CD8-positive, alpha-beta memory T cell (primary cell): ENCODE results near the gene PYROXD2. TPM values are rescaled to one million over a fixed set of nuclear protein-coding genes. Genes with fewer than 3 reads are reported as not detected.

Experiments
- CTCF ChIA-PET: fragments of 350-600 bp; sonication (Branson Sonifier 250); formaldehyde crosslinking; loops from one replicate; lab custom pipeline; 2021; ENCODE audit warnings: antibody characterized with exemption; lab: Charles Lee
- POLR2A ChIA-PET: fragments of 350-600 bp; sonication (Branson Sonifier 250); formaldehyde crosslinking; loops from one replicate; lab custom pipeline; 2021; ENCODE audit warnings: antibody characterized with exemption; lab: Charles Lee
- DNase-seq, 5 donors: peaks; one replicate each; pipeline versions ENCODE4 v3.0.0 to v3.0.0-alpha.2; 2020 to 2022; ENCODE audit warnings: mixed read lengths in 1 of 5
- H3K27ac ChIP-seq: one replicate; pipeline ENCODE4 v1.7.0; 2013; ENCODE audit warnings: low read depth, mild to moderate bottlenecking, low read length, moderate library complexity
- H3K27me3 ChIP-seq: 2 replicates; pipeline ENCODE4 v1.7.0; 2013; ENCODE audit warnings: low read length, mild to moderate bottlenecking; ENCODE audit not compliant: insufficient read depth, poor library complexity, severe bottlenecking
- H3K36me3 ChIP-seq: 2 replicates; pipeline ENCODE4 v1.7.0; 2013; ENCODE audit warnings: mild to moderate bottlenecking, low read length, moderate library complexity; ENCODE audit not compliant: insufficient read depth
- H3K4me1 ChIP-seq: 2 replicates; pipeline ENCODE4 v1.7.0; 2013; ENCODE audit warnings: mild to moderate bottlenecking, low read length, moderate library complexity; ENCODE audit not compliant: insufficient read depth
- H3K4me3 ChIP-seq: 2 replicates; pipeline ENCODE4 v1.7.0; 2013; ENCODE audit warnings: mild to moderate bottlenecking, low read length
- H3K9me3 ChIP-seq: 2 replicates; pipeline ENCODE4 v1.7.0; 2013; ENCODE audit warnings: mild to moderate bottlenecking, low read length
- H3K27ac Mint-ChIP-seq, 8 donors: one replicate each; pipeline ENCODE4 v1.8.0; 2020 to 2021; ENCODE audit warnings: mixed read lengths in 8 of 8, mild to moderate bottlenecking in 6 of 8, inconsistent platforms in 3 of 8, moderate library complexity in 3 of 8
- H3K27me3 Mint-ChIP-seq, 2 donors: one replicate each; pipeline ENCODE4 v1.8.0; 2020 to 2021; ENCODE audit warnings: mixed read lengths in 2 of 2, mild to moderate bottlenecking in 1 of 2, moderate library complexity in 1 of 2
- H3K36me3 Mint-ChIP-seq, 3 donors: one replicate each; pipeline ENCODE4 v1.8.0; 2020 to 2021; ENCODE audit warnings: mixed read lengths in 3 of 3, inconsistent platforms in 1 of 3, mild to moderate bottlenecking in 1 of 3
- H3K4me1 Mint-ChIP-seq, 3 donors: one replicate each; pipeline ENCODE4 v1.8.0; 2020 to 2021; ENCODE audit warnings: mixed read lengths in 3 of 3, inconsistent platforms in 1 of 3, mild to moderate bottlenecking in 1 of 3
- H3K4me3 Mint-ChIP-seq, 7 donors: one replicate each; pipeline ENCODE4 v1.8.0; 2020 to 2021; ENCODE audit warnings: mixed read lengths in 7 of 7, mild to moderate bottlenecking in 6 of 7, moderate library complexity in 4 of 7, inconsistent platforms in 2 of 7
- H3K9me3 Mint-ChIP-seq, 5 donors: one replicate each; pipeline ENCODE4 v1.8.0; 2020 to 2022; ENCODE audit warnings: mixed read lengths in 5 of 5, mild to moderate bottlenecking in 3 of 5, moderate library complexity in 2 of 5, inconsistent platforms in 1 of 5
- polyA plus RNA-seq: library from polyadenylated mRNA; unstranded; fragments of 300-500 nt; fragmentation: Illumina TruSeq; gene quantifications from one replicate; pipeline ENCODE4 v1.2.3, GENCODE V29; 2021
- total RNA-seq, 2 experiments: library from RNA; stranded (reverse); gene quantifications; one replicate each; pipeline ENCODE4 v1.2.3, GENCODE V29; 2021

The PYROXD2 gene
- total and polyA plus RNA-seq, 3 experiments from 2014 or later = 3.6 to 5.3 (median 4.0) TPM

GRCh38 chr10:98432330-98432729 is 17.3 kb upstream of the PYROXD2 start:
- H3K27me3 Mint-ChIP-seq = no peaks in the 10 kb centered on the region
- ChIA-PET POLR2A (interaction anchor here (0.5 to 0.7 kb wide), 2 partner anchors 24 to 42 kb away, joined by 3 to 7 read pairs; no protein-coding TSS in a partner anchor), CTCF (no interaction called here)
- H3K27ac Mint-ChIP-seq = no peak overlapping the region
- no peaks in the 10 kb centered on the region for H3K9me3 ChIP-seq
- no peaks in the 10 kb centered on the region for H3K4me1 ChIP-seq
- H3K27me3 ChIP-seq = no peaks in the 10 kb centered on the region
- no peak overlapping the region for H3K4me3 Mint-ChIP-seq
- H3K36me3 Mint-ChIP-seq = peaks cover 23 to 92% (median 26%) of the 10 kb centered on the region in 3 donors
- no peak for DNase-seq
- H3K27ac ChIP-seq = no peak overlapping the region
- H3K4me3 ChIP-seq = no peak overlapping the region
- H3K36me3 ChIP-seq = peaks cover 35% of the 10 kb centered on the region
- H3K4me1 Mint-ChIP-seq = peaks cover 0 to 4% (median 3%) of the 10 kb centered on the region in 3 donors
- H3K9me3 Mint-ChIP-seq = peaks cover 0 to 2% (median 0%) of the 10 kb centered on the region in 5 donors

- Mint-ChIP-seq H3K27me3 (no peaks in the 10 kb centered on the region), H3K27ac (peak overlapping the region in 3 of 8 donors; percentile 1 to 58 (median 57)), H3K4me1 (no peaks in the 10 kb centered on the region), H3K9me3 (peaks cover 0 to 2% (median 0%) of the 10 kb centered on the region in 5 donors), H3K4me3 (no peak overlapping the region), H3K36me3 (peaks cover 18 to 87% (median 26%) of the 10 kb centered on the region in 3 donors)
- H3K4me3 ChIP-seq = no peak overlapping the region
- H3K27ac ChIP-seq = no peak overlapping the region
- H3K9me3 ChIP-seq = no peaks in the 10 kb centered on the region
- no peaks in the 10 kb centered on the region for H3K27me3 ChIP-seq
- H3K4me1 ChIP-seq = no peaks in the 10 kb centered on the region
- no peak for DNase-seq
- ChIA-PET POLR2A (no interaction called here), CTCF (no interaction called here)
- peaks cover 35% of the 10 kb centered on the region for H3K36me3 ChIP-seq
Measured at GRCh38 chr10:98431016-98431415, 16.0 kb upstream of the PYROXD2 start.

DNA sequence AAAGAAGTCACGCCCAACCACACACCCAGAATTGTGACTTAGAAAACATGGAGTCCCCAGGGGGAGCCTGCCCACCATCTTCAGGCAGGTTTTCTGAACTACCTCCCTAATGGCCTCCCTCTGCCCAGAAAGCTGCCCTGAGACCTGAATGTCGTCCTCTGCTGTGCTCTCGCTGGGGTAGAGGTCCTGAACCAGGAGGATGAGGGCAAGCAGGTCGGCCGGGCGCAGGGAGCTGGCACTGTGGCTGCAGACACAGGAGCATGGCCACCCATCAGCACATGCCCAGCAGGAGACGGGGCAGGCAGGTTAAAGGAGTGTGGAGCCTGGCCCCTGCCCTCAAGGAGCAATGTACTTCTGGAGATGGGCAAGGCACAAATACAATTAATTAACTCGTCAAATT is 15.4 kb upstream of the PYROXD2 start:
- no peak overlapping the region for H3K27ac ChIP-seq
- H3K27me3 Mint-ChIP-seq = no peaks in the 10 kb centered on the region
- no peak overlapping the region for H3K4me3 ChIP-seq
- CTCF ChIA-PET = no interaction called here
- no peaks in the 10 kb centered on the region for H3K4me1 Mint-ChIP-seq
- no peak for DNase-seq
- H3K9me3 ChIP-seq = no peaks in the 10 kb centered on the region
- H3K36me3 ChIP-seq = peaks cover 31% of the 10 kb centered on the region
- no peaks in the 10 kb centered on the region for H3K27me3 ChIP-seq
- H3K4me3 Mint-ChIP-seq = no peak overlapping the region
- H3K27ac Mint-ChIP-seq = no peak overlapping the region
- no peaks in the 10 kb centered on the region for H3K4me1 ChIP-seq
- POLR2A ChIA-PET = no interaction called here
- H3K9me3 Mint-ChIP-seq = peaks cover 0 to 2% (median 0%) of the 10 kb centered on the region in 5 donors
- H3K36me3 Mint-ChIP-seq = peaks cover 18 to 84% (median 26%) of the 10 kb centered on the region in 3 donors

GRCh38 chr10:98429320-98430072 is 14.5 kb upstream of the PYROXD2 start:
- H3K36me3 Mint-ChIP-seq = peaks cover 16 to 83% (median 21%) of the 10 kb centered on the region in 3 donors
- peaks cover 0 to 2% (median 0%) of the 10 kb centered on the region in 5 donors for H3K9me3 Mint-ChIP-seq
- Histone ChIP-seq H3K9me3 (no peaks in the 10 kb centered on the region), H3K36me3 (peaks cover 22% of the 10 kb centered on the region), H3K4me3 (no peak overlapping the region), H3K4me1 (no peaks in the 10 kb centered on the region), H3K27me3 (no peaks in the 10 kb centered on the region), H3K27ac (no peak overlapping the region)
- ChIA-PET POLR2A (interaction anchor here (0.7 kb wide), 1 partner anchor 188 kb away, joined by 3 read pairs; no protein-coding TSS in a partner anchor), CTCF (no interaction called here)
- DNase-seq = no peak
- no peaks in the 10 kb centered on the region for H3K4me1 Mint-ChIP-seq
- no peak overlapping the region for H3K4me3 Mint-ChIP-seq
- no peak overlapping the region for H3K27ac Mint-ChIP-seq
- H3K27me3 Mint-ChIP-seq = no peaks in the 10 kb centered on the region

- Histone ChIP-seq H3K4me1 (no peaks in the 10 kb centered on the region), H3K9me3 (no peaks in the 10 kb centered on the region), H3K27ac (no peak overlapping the region), H3K27me3 (no peaks in the 10 kb centered on the region), H3K36me3 (peaks cover 17% of the 10 kb centered on the region), H3K4me3 (no peak overlapping the region)
- no peak overlapping the region for H3K4me3 Mint-ChIP-seq
- H3K9me3 Mint-ChIP-seq = no peaks in the 10 kb centered on the region
- no peak overlapping the region for H3K27ac Mint-ChIP-seq
- H3K27me3 Mint-ChIP-seq = no peaks in the 10 kb centered on the region
- peaks cover 12 to 82% (median 16%) of the 10 kb centered on the region in 3 donors for H3K36me3 Mint-ChIP-seq
- H3K4me1 Mint-ChIP-seq = no peaks in the 10 kb centered on the region
- ChIA-PET POLR2A (no interaction called here), CTCF (interaction anchor here (0.6 to 0.7 kb wide), 2 partner anchors 40 to 718 kb away, joined by 3 to 4 read pairs; no protein-coding TSS in a partner anchor)
- DNase-seq = no peak
Measured at GRCh38 chr10:98427011-98427515, 12.1 kb upstream of the PYROXD2 start.

DNA sequence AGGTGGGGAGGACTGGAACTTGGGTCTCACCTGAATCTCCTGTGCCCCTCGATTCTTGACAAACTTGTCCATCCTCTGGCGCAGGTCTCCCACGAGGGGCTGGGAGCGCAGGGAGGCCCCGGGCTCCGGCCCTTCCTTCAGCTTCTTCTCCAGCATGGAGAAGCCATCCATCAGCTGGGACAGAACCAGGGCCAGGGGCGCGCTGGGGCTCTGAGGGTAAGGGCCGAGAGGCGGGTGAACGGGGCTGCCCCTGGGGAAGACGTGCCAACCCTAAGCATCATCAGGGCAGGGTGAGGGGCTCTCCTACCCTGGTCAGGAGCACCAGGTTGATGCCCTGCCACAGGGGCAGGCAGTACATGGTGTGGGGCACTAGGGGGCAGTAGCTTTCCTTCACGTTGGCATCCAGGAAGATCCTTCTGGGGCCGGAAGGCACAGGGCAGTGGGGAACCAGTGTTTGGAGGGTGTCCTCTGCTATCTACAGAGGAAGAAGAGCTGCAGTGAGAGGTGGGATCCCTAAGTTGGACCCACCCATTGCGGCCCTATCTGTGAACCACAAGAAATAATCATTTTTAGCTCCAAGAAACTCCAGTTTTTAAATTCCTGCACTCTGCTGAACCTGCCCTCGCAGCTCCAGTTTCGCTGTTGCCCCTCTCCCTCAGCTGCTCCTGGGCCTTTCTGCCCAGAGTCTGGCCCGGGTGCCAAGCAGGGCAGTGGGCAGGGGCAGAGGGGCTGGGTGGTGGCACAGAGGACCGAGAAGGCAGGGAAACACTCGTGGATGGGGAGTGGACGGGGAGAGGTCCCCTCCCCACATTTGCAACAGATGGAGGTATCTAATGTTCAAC is 10.8 kb upstream of the PYROXD2 start:
- Mint-ChIP-seq H3K27me3 (no peaks in the 10 kb centered on the region), H3K36me3 (peaks cover 2 to 79% (median 7%) of the 10 kb centered on the region in 3 donors), H3K4me3 (no peak overlapping the region), H3K4me1 (no peaks in the 10 kb centered on the region), H3K27ac (peak overlapping the region in 3 of 8 donors; percentile 37 to 74 (median 58)), H3K9me3 (no peaks in the 10 kb centered on the region)
- H3K27me3 ChIP-seq = no peaks in the 10 kb centered on the region
- no peak overlapping the region for H3K4me3 ChIP-seq
- peak; percentile 9 to 56 (median 18) for DNase-seq
- H3K4me1 ChIP-seq = no peaks in the 10 kb centered on the region
- no peak overlapping the region for H3K27ac ChIP-seq
- ChIA-PET CTCF (interaction anchor here (0.7 to 1.8 kb wide), 9 partner anchors 9 to 38 kb away, joined by 3 to 13 read pairs (median 6); partner anchors contain the start of gene PYROXD2), POLR2A (no interaction called here)
- H3K9me3 ChIP-seq = no peaks in the 10 kb centered on the region
- H3K36me3 ChIP-seq = peaks cover 14% of the 10 kb centered on the region

DNA sequence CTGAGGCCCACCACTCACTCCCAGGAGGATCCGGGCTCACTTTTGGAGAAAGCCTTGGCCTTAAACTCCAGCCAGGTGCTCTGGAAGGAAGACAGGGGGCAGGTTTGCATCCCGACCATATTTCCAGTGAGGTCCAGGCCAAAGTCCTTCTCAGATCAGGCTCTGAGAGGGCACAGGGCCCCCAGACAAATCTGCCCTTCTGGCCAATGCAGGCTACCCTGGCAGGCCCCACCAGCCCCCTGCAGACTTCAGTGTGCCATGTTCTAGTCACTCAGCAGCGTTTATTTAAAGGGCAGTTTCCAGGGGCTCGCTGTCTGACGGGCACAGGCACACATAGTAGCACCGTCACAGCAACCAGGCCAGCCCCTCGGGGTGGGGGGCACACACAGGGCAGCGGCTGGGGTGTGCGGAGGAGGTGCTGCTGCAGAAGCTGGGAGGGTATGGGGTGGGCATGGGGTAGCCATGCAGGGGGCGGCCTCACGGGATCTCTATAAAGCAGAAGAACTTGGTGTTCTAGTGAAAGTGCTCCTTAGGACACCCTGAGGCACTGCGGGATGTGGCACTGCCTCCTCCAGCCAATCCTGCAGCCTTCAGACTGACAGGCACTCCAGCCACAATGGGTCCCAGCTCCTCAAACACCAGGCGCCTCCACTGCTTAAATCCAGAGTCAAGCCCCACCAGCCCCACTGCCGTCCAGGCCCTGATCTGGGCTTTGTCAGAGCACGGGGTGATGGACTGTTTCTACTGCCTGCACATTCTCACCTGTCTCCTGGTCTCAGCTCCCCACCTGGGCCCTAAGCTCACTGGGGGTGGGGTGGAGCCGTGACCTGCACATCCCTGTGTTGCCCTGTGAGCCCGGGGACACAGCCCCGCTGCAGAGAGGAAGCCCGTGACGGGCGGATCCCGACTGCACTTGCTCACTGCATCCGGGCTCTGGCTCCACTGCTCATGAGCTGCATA is 9.6 kb upstream of the PYROXD2 start:
- no peaks in the 10 kb centered on the region for H3K27me3 ChIP-seq
- H3K36me3 Mint-ChIP-seq = peaks cover 0 to 76% (median 3%) of the 10 kb centered on the region in 3 donors
- H3K9me3 Mint-ChIP-seq = no peaks in the 10 kb centered on the region
- H3K36me3 ChIP-seq = peaks cover 18% of the 10 kb centered on the region
- H3K4me3 Mint-ChIP-seq = no peak overlapping the region
- ChIA-PET CTCF (interaction anchor here (1.5 to 1.8 kb wide), 6 partner anchors 10 to 33 kb away, joined by 6 to 13 read pairs (median 6); partner anchors contain the start of gene PYROXD2), POLR2A (no interaction called here)
- peak overlapping the region in 3 of 8 donors; percentile 55 to 79 (median 57) for H3K27ac Mint-ChIP-seq
- peak in 1 of 5 donors; percentile 26 for DNase-seq
- H3K27me3 Mint-ChIP-seq = no peaks in the 10 kb centered on the region
- H3K9me3 ChIP-seq = no peaks in the 10 kb centered on the region
- no peaks in the 10 kb centered on the region for H3K4me1 ChIP-seq
- H3K4me3 ChIP-seq = no peak overlapping the region
- H3K27ac ChIP-seq = no peak overlapping the region
- no peaks in the 10 kb centered on the region for H3K4me1 Mint-ChIP-seq
